GM19328 (cell line): ENCODE measurements around the gene IFNGR1.

Source experiments
- ATAC-seq: cut with Tn5 transposase; IDR thresholded peaks from one replicate; pipeline ENCODE4 v1.9.1; 2021; ENCODE audit warnings: mild to moderate bottlenecking, moderate library complexity; ENCODE audit not compliant: unreplicated experiment

The IFNGR1 gene

GRCh38 chr6:137177611-137178010, 41.6 kb downstream of the IFNGR1 start:
- ATAC-seq = no peak

- ATAC-seq = no peak
These were observed 42.5 kb downstream of the IFNGR1 start for GRCh38 chr6:137176729-137177128.

- no peak for ATAC-seq
These were observed 43.3 kb downstream of the IFNGR1 start for GRCh38 chr6:137175868-137176245.

- ATAC-seq = no peak
These were observed 43.9 kb downstream of the IFNGR1 start for GRCh38 chr6:137175157-137175867.

GRCh38 chr6:137173501-137173900, 45.7 kb downstream of the IFNGR1 start, which contains the start of gene IL22RA2:
TSS of gene IL22RA2 (minus strand) at chr6:137173644. CDS start at chr6:137161749, 11,895 bp downstream.
- no peak for ATAC-seq

GRCh38 chr6:137172734-137173431, 46.3 kb downstream of the IFNGR1 start:
- no peak for ATAC-seq

- ATAC-seq = no peak
These were observed 47.1 kb downstream of the IFNGR1 start for GRCh38 chr6:137171824-137172733.

GRCh38 chr6:137171053-137171374, 48.2 kb downstream of the IFNGR1 start:
- ATAC-seq = no peak

- no peak for ATAC-seq
These were observed 48.7 kb downstream of the IFNGR1 start for GRCh38 chr6:137170266-137171052.

- ATAC-seq = no peak
These were observed 51.3 kb downstream of the IFNGR1 start for GRCh38 chr6:137167702-137168377.

- ATAC-seq = no peak
These were observed 52.7 kb downstream of the IFNGR1 start for GRCh38 chr6:137166247-137167098.

GRCh38 chr6:137165375-137166246, 53.6 kb downstream of the IFNGR1 start:
- no peak for ATAC-seq

GRCh38 chr6:137163732-137164318, 55.4 kb downstream of the IFNGR1 start:
- no peak for ATAC-seq

- no peak for ATAC-seq
These were observed 56.4 kb downstream of the IFNGR1 start for GRCh38 chr6:137162692-137163306.

- no peak for ATAC-seq
These were observed 57.2 kb downstream of the IFNGR1 start for GRCh38 chr6:137161949-137162348.

GRCh38 chr6:137160763-137161162, 58.4 kb downstream of the IFNGR1 start:
- no peak for ATAC-seq

GRCh38 chr6:137159912-137160311, 59.3 kb downstream of the IFNGR1 start:
- ATAC-seq = no peak
